ENCODE results near the gene ELK4.

GRCh38 chr1:205642679-205643307, 11.0 kb upstream of the ELK4 start:
- TF ChIP-seq CTCF (CRISPR knock-in tag; IDR thresholded peaks at IDR 0.05) (no peak), HNRNPH1 (optimal IDR thresholded peaks at IDR 0.05; ENCODE audit: low read depth, low read length) (no peak)
